Measurements from ENCODE around the gene KMT5C.

The KMT5C gene

GRCh38 chr19:55384131-55384919, 44.6 kb downstream of the KMT5C start, which contains the start of gene TMEM238:
TMEM238 (minus strand) TSS chr19:55384292; CDS start chr19:55384259, 33 bp downstream.
- DNase-seq (ENCODE audit: low read depth in 4 of 4, low spot score in 1 of 4), result no peak

GRCh38 chr19:55384920-55385723, 45.4 kb downstream of the KMT5C start:
- DNase-seq (ENCODE audit: low read depth in 4 of 4, low spot score in 1 of 4), result peak; percentile 85 to 95 (median 92)

DNA sequence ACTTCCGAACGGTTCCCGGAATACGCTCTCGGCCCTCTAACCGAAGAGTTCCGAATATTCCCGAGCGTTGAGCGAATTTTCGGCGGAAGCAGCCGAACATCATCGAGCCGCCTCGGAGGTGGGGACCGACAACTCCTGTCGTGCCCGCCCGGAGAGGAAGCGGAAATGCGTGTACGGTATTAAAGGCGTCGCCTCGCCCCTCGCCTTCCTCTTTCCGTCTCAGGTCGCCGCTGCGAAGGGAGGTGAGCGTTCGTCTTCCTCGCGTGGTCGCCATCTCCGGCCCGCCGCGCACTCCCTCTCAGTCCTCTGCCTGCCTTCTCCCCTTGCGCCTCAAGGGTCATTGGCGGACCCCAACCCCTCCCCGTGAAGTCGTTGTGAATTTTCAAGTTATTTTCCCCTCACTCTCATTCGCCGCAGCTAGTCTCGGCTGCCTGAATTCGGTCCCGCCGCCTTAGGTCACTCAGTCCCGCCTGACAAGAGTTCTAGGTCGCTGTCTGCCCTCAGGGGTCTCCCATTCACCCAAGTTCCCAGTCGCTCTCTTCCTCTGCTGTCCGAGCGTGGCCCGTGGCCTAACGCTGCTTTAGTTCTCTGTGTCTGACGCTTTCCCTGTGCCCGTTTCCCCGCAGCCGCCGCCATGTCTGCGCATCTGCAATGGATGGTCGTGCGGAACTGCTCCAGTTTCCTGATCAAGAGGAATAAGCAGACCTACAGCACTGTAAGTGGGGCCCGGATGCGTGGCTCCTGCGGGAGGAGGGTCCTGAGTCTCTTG, 46.2 kb downstream of the KMT5C start, which contains the start of gene RPL28:
RPL28 (plus strand) TSS at position 209 of the 769 bp plus-strand sequence; CDS start at position 635, 426 bp downstream.
- peak; percentile 94 to 97 (median 95) for DNase-seq (ENCODE audit: low read depth in 4 of 4, low spot score in 1 of 4)

GRCh38 chr19:55386493-55386971, 46.9 kb downstream of the KMT5C start:
- no peak for DNase-seq (ENCODE audit: low read depth in 4 of 4, low spot score in 1 of 4)

GRCh38 chr19:55387736-55388497, 48.2 kb downstream of the KMT5C start:
- no peak for DNase-seq (ENCODE audit: low read depth in 4 of 4, low spot score in 1 of 4)

- no peak for DNase-seq (ENCODE audit: low read depth in 4 of 4, low spot score in 1 of 4)
These were observed 50.0 kb downstream of the KMT5C start for GRCh38 chr19:55389386-55390317.

DNA sequence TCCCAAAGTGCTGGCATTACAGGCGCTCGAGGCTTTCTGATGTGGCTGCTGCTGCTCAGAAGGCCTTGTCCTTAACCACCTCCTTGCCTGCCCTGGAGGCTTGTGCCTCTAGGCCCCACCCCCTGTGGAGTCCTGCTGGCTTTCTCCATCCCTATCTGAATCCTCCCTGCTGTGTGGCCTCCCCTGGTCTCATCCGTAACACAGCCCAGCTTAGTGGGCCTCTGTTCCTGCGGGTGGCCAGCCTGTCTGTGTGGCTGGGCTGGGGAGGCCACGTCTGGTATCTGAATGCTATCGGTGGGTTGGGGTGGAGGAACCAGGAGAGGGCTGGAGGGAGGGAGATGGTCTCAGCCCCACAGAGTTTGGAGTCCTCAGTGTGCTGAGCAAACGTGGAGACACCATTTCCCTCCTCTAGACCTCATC, 50.8 kb downstream of the KMT5C start:
- no peak for DNase-seq (ENCODE audit: low read depth in 4 of 4, low spot score in 1 of 4)

DNA sequence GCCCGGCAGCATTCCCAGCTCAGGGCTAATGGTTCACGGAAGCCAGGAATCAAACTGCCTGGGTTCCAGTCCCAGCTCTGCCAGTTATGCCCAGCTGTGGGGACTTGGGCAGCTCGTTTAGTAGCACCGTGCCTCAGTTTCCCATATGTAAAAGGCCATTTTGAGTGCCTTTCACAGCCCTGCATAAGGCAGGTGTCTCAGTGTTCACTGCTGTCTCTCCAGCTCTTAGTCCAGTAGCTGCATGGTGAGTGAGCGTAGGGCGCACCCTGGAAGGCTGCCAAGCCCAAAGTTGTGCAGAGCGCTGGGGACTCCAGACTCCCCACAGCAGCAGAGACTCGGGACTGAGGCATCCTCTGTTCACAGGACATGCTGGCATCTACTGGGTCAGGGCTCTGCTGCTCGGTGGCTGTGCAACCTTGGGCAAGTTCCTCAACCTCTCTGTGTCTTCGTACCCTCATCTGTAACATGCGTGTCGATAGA, 51.6 kb downstream of the KMT5C start:
- DNase-seq (ENCODE audit: low read depth in 4 of 4, low spot score in 1 of 4), result no peak

DNA sequence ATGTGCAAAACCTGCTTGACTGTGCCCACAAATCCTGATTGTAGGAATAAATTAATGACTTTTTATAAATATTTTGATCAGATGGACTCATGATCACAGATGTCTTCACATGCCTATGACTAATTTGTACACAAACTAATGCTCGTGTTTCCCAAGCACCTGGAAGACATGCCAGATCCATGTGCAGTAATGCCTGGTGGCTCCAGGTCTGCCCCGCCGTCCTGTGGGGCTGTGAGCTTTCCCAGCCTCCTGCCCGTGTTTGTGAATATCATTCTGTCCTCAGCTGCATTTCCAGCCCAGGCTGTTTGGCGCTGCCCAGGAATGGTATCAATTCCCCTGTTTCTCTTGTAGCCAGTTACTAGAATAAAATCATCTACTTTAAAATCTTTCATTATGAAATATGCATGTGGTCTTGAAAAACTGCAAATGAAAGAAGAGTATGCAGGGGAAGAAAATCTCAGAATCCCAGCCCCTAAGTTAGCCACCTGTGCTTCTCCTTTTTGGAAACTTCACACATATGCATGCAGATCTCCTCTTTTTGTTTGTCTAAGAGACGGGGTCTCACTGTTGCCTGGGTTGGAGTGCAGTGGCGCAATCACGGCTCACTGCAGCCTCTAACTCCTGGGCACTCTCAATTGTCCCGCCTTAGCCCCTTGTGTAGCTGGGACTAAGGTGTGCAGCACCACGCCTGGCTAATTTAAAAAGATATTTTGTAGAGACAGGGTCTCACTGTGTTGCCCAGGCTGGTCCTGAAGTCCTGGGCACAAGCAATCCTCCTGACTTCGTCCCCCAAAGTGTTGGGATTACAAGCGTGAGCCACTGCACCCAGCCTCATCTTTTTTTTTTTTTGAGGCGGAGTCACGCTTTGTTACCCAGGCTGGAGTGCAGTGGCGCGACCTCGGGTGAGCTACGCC, 52.3 kb downstream of the KMT5C start:
- no peak for DNase-seq (ENCODE audit: low read depth in 4 of 4, low spot score in 1 of 4)

- DNase-seq (ENCODE audit: low read depth in 4 of 4, low spot score in 1 of 4), result no peak
These were observed 53.4 kb downstream of the KMT5C start for GRCh38 chr19:55392820-55393761.
